K562 (cell line): Measurements from ENCODE around the gene ANXA8.

Experiments
- CAMTA2 ChIP-seq: fragments of 250-450 bp; sonication (Bioruptor Pico); conservative IDR thresholded peaks from 2 replicates; pipeline ENCODE4 v1.5.1; 2022
- DACH1 ChIP-seq: fragments of 450-650 bp; IDR thresholded peaks from 2 replicates; pipeline ENCODE4 v1.6.1; 2018; ENCODE audit not compliant: partially characterized antibody
- ELK1 ChIP-seq: sonication (generic); formaldehyde crosslinking; IDR thresholded peaks from 2 replicates; pipeline ENCODE4 v1.8.1; 2022; ENCODE audit warnings: missing genetic modification reagents
- HDAC8 ChIP-seq: fragments of 450-650 bp; IDR thresholded peaks from 2 replicates; pipeline ENCODE4 v1.6.1; 2016; ENCODE audit warnings: mild to moderate bottlenecking, missing genetic modification characterization, moderate library complexity, missing compliant biosample characterization
- NR4A1 ChIP-seq, 2 experiments: fragments of 250-450 bp in 1 of 2; fragments of 450-650 bp in 1 of 2; sonication (Bioruptor Pico) in 1 of 2; IDR thresholded peaks; 2 replicates each; pipeline versions ENCODE4 v1.4.0 to v1.6.1; 2016 to 2020; ENCODE audit warnings: mild to moderate bottlenecking in 2 of 2, missing compliant biosample characterization in 1 of 2, missing genetic modification characterization in 1 of 2, moderate library complexity in 1 of 2
- OTX1 ChIP-seq: fragments of 450-650 bp; formaldehyde crosslinking; IDR thresholded peaks from 2 replicates; pipeline ENCODE4 v1.4.0; 2022; ENCODE audit warnings: mild to moderate bottlenecking
- ZNF431 ChIP-seq: sonication (generic); formaldehyde crosslinking; IDR thresholded peaks from 2 replicates; pipeline ENCODE4 v1.8.0; 2022; ENCODE audit warnings: mild to moderate bottlenecking, missing genetic modification reagents
- ZNF561 ChIP-seq: fragments of 450-650 bp; formaldehyde crosslinking; conservative IDR thresholded peaks from 2 replicates; pipeline ENCODE4 v1.4.0; 2020; ENCODE audit warnings: mild to moderate bottlenecking, moderate library complexity

- TF ChIP-seq HDAC8 = no peak
- no peak for TF ChIP-seq ZNF431 (CRISPR knock-in tag)
- no peak for TF ChIP-seq ELK1 (CRISPR knock-in tag)
- no peak for TF ChIP-seq CAMTA2
- no peak for TF ChIP-seq OTX1 (CRISPR knock-in tag)
- TF ChIP-seq DACH1 = no peak
- no peak for TF ChIP-seq NR4A1 (CRISPR knock-in tag; IDR thresholded peaks at IDR 0.05)
- no peak for TF ChIP-seq NR4A1 (tag; IDR thresholded peaks at IDR 0.05)
- TF ChIP-seq ZNF561 (CRISPR knock-in tag) = no peak
Measured at GRCh38 chr10:47441938-47442337, 42.0 kb downstream of the ANXA8 start.
